ENCODE measurements around the gene CSNK1G2.

CSNK1G2 gene

DNA sequence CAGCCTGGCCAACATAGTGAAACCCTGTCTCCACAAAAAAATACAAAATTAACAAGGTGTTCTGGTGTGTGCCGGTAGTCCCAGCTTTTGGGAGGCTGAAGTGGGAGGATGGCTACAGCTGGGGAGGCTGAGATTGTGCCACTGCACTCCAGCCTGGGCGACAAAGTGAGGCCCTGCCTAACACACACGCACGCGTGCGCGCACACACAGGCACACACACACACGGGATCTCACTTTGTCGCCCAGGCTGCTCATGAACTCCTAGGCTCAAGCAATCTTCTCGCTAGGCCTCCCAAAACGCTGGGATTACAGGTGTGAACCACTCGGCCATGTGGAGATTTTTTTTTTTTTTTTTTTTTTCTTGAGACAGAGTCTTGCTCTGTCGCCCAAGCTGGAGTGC is 77.8 kb downstream of the CSNK1G2 start:
- no peak for DNase-seq (ENCODE audit: low read depth in 2 of 2)

- DNase-seq (ENCODE audit: low read depth in 2 of 2), result no peak
Measured at GRCh38 chr19:2021453-2022140, 80.6 kb downstream of the CSNK1G2 start.

GRCh38 chr19:2022289-2022688 is 81.3 kb downstream of the CSNK1G2 start:
- DNase-seq (ENCODE audit: low read depth in 2 of 2), result no peak

GRCh38 chr19:2026770-2027169 is 85.8 kb downstream of the CSNK1G2 start:
- DNase-seq (ENCODE audit: low read depth in 2 of 2), result no peak

GRCh38 chr19:2027361-2027760 is 86.4 kb downstream of the CSNK1G2 start:
- DNase-seq (ENCODE audit: low read depth in 2 of 2), result no peak

Data from stimulated activated CD4-positive, alpha-beta T cell treated with anti-CD3 and anti-CD28 coated beads, Interleukin-4, amount 100 ng/mL, for 48 hours (primary cell).